ENCODE results near the gene ORMDL2.
A peak's percentile ranks its signal among the peaks of the same experiment; 100 is the strongest.

Gene ORMDL2

GRCh38 chr12:55842681-55843429, 25.0 kb downstream of the ORMDL2 start, which contains the start of gene MMP19:
MMP19 (minus strand) TSS chr12:55842936; CDS start chr12:55842830, 106 bp downstream.
- Histone ChIP-seq H3K27ac (ENCODE audit: low read depth, low read length) (peak within 1 kb of the TSS; percentile 62), H3K4me3 (ENCODE audit: low read depth, low read length) (peak within 1 kb of the TSS; percentile 40), H3K9ac (ENCODE audit: low read depth, low read length) (no peak within 1 kb of the TSS)

GRCh38 chr12:55843431-55843830, 25.6 kb downstream of the ORMDL2 start:
- Histone ChIP-seq H3K9ac (ENCODE audit: low read depth, low read length) (no peak overlapping the region), H3K27ac (ENCODE audit: low read depth, low read length) (no peak overlapping the region), H3K4me3 (ENCODE audit: low read depth, low read length) (no peak overlapping the region)

More at GRCh38 chr12:55842681-55843429, 25.0 kb downstream of the ORMDL2 start, which contains the start of gene MMP19:
- H3K27me3 ChIP-seq (ENCODE audit: control insufficient read depth, insufficient read depth, low read length) = no peaks in the 10 kb centered on the region
- H3K36me3 ChIP-seq (ENCODE audit: control insufficient read depth, insufficient read depth, low read length) = no peaks in the 10 kb centered on the region
- peaks cover 9% of the 10 kb centered on the region for H3K4me1 ChIP-seq (ENCODE audit: control insufficient read depth, insufficient read depth, low read length)
- H3K9me3 ChIP-seq (ENCODE audit: control insufficient read depth, insufficient read depth, low read length) = no peaks in the 10 kb centered on the region

GRCh38 chr12:55844961-55845360, 27.1 kb downstream of the ORMDL2 start:
- Histone ChIP-seq H3K4me3 (ENCODE audit: low read depth, low read length) (no peak overlapping the region), H3K27ac (ENCODE audit: low read depth, low read length) (no peak overlapping the region), H3K9me3 (ENCODE audit: control insufficient read depth, insufficient read depth, low read length) (no peaks in the 10 kb centered on the region), H3K36me3 (ENCODE audit: control insufficient read depth, insufficient read depth, low read length) (no peaks in the 10 kb centered on the region), H3K4me1 (ENCODE audit: control insufficient read depth, insufficient read depth, low read length) (peaks cover 9% of the 10 kb centered on the region), H3K9ac (ENCODE audit: low read depth, low read length) (no peak overlapping the region), H3K27me3 (ENCODE audit: control insufficient read depth, insufficient read depth, low read length) (no peaks in the 10 kb centered on the region)

More at GRCh38 chr12:55843431-55843830, 25.6 kb downstream of the ORMDL2 start:
- peaks cover 9% of the 10 kb centered on the region for H3K4me1 ChIP-seq (ENCODE audit: control insufficient read depth, insufficient read depth, low read length)
- H3K27me3 ChIP-seq (ENCODE audit: control insufficient read depth, insufficient read depth, low read length) = no peaks in the 10 kb centered on the region
- no peaks in the 10 kb centered on the region for H3K36me3 ChIP-seq (ENCODE audit: control insufficient read depth, insufficient read depth, low read length)
- H3K9me3 ChIP-seq (ENCODE audit: control insufficient read depth, insufficient read depth, low read length) = no peaks in the 10 kb centered on the region

GRCh38 chr12:55845361-55845760, 27.5 kb downstream of the ORMDL2 start:
- H3K9ac ChIP-seq (ENCODE audit: low read depth, low read length) = no peak overlapping the region
- H3K27ac ChIP-seq (ENCODE audit: low read depth, low read length) = no peak overlapping the region
- peaks cover 9% of the 10 kb centered on the region for H3K4me1 ChIP-seq (ENCODE audit: control insufficient read depth, insufficient read depth, low read length)
- H3K36me3 ChIP-seq (ENCODE audit: control insufficient read depth, insufficient read depth, low read length) = no peaks in the 10 kb centered on the region
- H3K27me3 ChIP-seq (ENCODE audit: control insufficient read depth, insufficient read depth, low read length) = no peaks in the 10 kb centered on the region
- no peaks in the 10 kb centered on the region for H3K9me3 ChIP-seq (ENCODE audit: control insufficient read depth, insufficient read depth, low read length)
- H3K4me3 ChIP-seq (ENCODE audit: low read depth, low read length) = no peak overlapping the region

- H3K36me3 ChIP-seq (ENCODE audit: control insufficient read depth, insufficient read depth, low read length) = no peaks in the 10 kb centered on the region
- no peaks in the 10 kb centered on the region for H3K9me3 ChIP-seq (ENCODE audit: control insufficient read depth, insufficient read depth, low read length)
- H3K27me3 ChIP-seq (ENCODE audit: control insufficient read depth, insufficient read depth, low read length) = no peaks in the 10 kb centered on the region
- H3K9ac ChIP-seq (ENCODE audit: low read depth, low read length) = no peak overlapping the region
- no peak overlapping the region for H3K4me3 ChIP-seq (ENCODE audit: low read depth, low read length)
- H3K4me1 ChIP-seq (ENCODE audit: control insufficient read depth, insufficient read depth, low read length) = peaks cover 9% of the 10 kb centered on the region
- no peak overlapping the region for H3K27ac ChIP-seq (ENCODE audit: low read depth, low read length)
These were observed 28.1 kb downstream of the ORMDL2 start for GRCh38 chr12:55845785-55846496.

- H3K27me3 ChIP-seq (ENCODE audit: control insufficient read depth, insufficient read depth, low read length) = no peaks in the 10 kb centered on the region
- H3K9me3 ChIP-seq (ENCODE audit: control insufficient read depth, insufficient read depth, low read length) = no peaks in the 10 kb centered on the region
- H3K4me3 ChIP-seq (ENCODE audit: low read depth, low read length) = no peak overlapping the region
- H3K36me3 ChIP-seq (ENCODE audit: control insufficient read depth, insufficient read depth, low read length) = no peaks in the 10 kb centered on the region
- no peak overlapping the region for H3K9ac ChIP-seq (ENCODE audit: low read depth, low read length)
- H3K27ac ChIP-seq (ENCODE audit: low read depth, low read length) = no peak overlapping the region
- H3K4me1 ChIP-seq (ENCODE audit: control insufficient read depth, insufficient read depth, low read length) = peaks cover 9% of the 10 kb centered on the region
These were observed 29.2 kb downstream of the ORMDL2 start for GRCh38 chr12:55847033-55847432.

- no peaks in the 10 kb centered on the region for H3K36me3 ChIP-seq (ENCODE audit: control insufficient read depth, insufficient read depth, low read length)
- H3K27ac ChIP-seq (ENCODE audit: low read depth, low read length) = no peak overlapping the region
- no peak overlapping the region for H3K9ac ChIP-seq (ENCODE audit: low read depth, low read length)
- no peaks in the 10 kb centered on the region for H3K27me3 ChIP-seq (ENCODE audit: control insufficient read depth, insufficient read depth, low read length)
- H3K9me3 ChIP-seq (ENCODE audit: control insufficient read depth, insufficient read depth, low read length) = no peaks in the 10 kb centered on the region
- no peak overlapping the region for H3K4me3 ChIP-seq (ENCODE audit: low read depth, low read length)
- peaks cover 4% of the 10 kb centered on the region for H3K4me1 ChIP-seq (ENCODE audit: control insufficient read depth, insufficient read depth, low read length)
These were observed 29.9 kb downstream of the ORMDL2 start for GRCh38 chr12:55847603-55848291.

- no peaks in the 10 kb centered on the region for H3K4me1 ChIP-seq (ENCODE audit: control insufficient read depth, insufficient read depth, low read length)
- no peak overlapping the region for H3K9ac ChIP-seq (ENCODE audit: low read depth, low read length)
- no peaks in the 10 kb centered on the region for H3K9me3 ChIP-seq (ENCODE audit: control insufficient read depth, insufficient read depth, low read length)
- no peaks in the 10 kb centered on the region for H3K27me3 ChIP-seq (ENCODE audit: control insufficient read depth, insufficient read depth, low read length)
- H3K4me3 ChIP-seq (ENCODE audit: low read depth, low read length) = no peak overlapping the region
- H3K27ac ChIP-seq (ENCODE audit: low read depth, low read length) = no peak overlapping the region
- no peaks in the 10 kb centered on the region for H3K36me3 ChIP-seq (ENCODE audit: control insufficient read depth, insufficient read depth, low read length)
These were observed 31.9 kb downstream of the ORMDL2 start for GRCh38 chr12:55849616-55850343.

GRCh38 chr12:55850401-55850800, 32.6 kb downstream of the ORMDL2 start:
- Histone ChIP-seq H3K27me3 (ENCODE audit: control insufficient read depth, insufficient read depth, low read length) (no peaks in the 10 kb centered on the region), H3K4me1 (ENCODE audit: control insufficient read depth, insufficient read depth, low read length) (no peaks in the 10 kb centered on the region), H3K9me3 (ENCODE audit: control insufficient read depth, insufficient read depth, low read length) (no peaks in the 10 kb centered on the region), H3K36me3 (ENCODE audit: control insufficient read depth, insufficient read depth, low read length) (no peaks in the 10 kb centered on the region), H3K27ac (ENCODE audit: low read depth, low read length) (no peak overlapping the region), H3K4me3 (ENCODE audit: low read depth, low read length) (no peak overlapping the region), H3K9ac (ENCODE audit: low read depth, low read length) (no peak overlapping the region)

- Histone ChIP-seq H3K36me3 (ENCODE audit: control insufficient read depth, insufficient read depth, low read length) (no peaks in the 10 kb centered on the region), H3K9me3 (ENCODE audit: control insufficient read depth, insufficient read depth, low read length) (no peaks in the 10 kb centered on the region), H3K4me3 (ENCODE audit: low read depth, low read length) (no peak overlapping the region), H3K27me3 (ENCODE audit: control insufficient read depth, insufficient read depth, low read length) (no peaks in the 10 kb centered on the region), H3K27ac (ENCODE audit: low read depth, low read length) (no peak overlapping the region), H3K9ac (ENCODE audit: low read depth, low read length) (no peak overlapping the region), H3K4me1 (ENCODE audit: control insufficient read depth, insufficient read depth, low read length) (no peaks in the 10 kb centered on the region)
These were observed 33.1 kb downstream of the ORMDL2 start for GRCh38 chr12:55850893-55851292.

Data from HUES48 (cell line).